AG04450 (cell line): ENCODE measurements around the gene TIGD4. TPM values are rescaled to one million over a fixed set of nuclear protein-coding genes. Genes with fewer than 3 reads are reported as not detected.

Source experiments
- CTCF ChIA-PET: fragments of 300-600, 350-600 bp; formaldehyde crosslinking; extraction: SDS; loops from one replicate; lab custom pipeline; 2022; ENCODE audit warnings: antibody characterized with exemption, inconsistent platforms; lab: Charles Lee
- POLR2A ChIA-PET: fragments of 350-600 bp; formaldehyde crosslinking; extraction: SDS; loops from one replicate; lab custom pipeline; 2021; ENCODE audit warnings: antibody characterized with exemption, inconsistent platforms; lab: Yijun Ruan, JAX
- DNase-seq: peaks from one replicate; pipeline ENCODE4 v3.0.0-alpha.2; 2011; ENCODE audit warnings: low read depth, low spot score
- H3K27ac ChIP-seq: one replicate; pipeline ENCODE4 v1.5.1; 2012; ENCODE audit warnings: low read depth, low read length, control low read depth
- H3K27me3 ChIP-seq: one replicate; pipeline ENCODE4 v1.6.0; 2012; ENCODE audit warnings: low read length; ENCODE audit not compliant: control insufficient read depth, insufficient read depth
- H3K4me3 ChIP-seq: 2 replicates; pipeline ENCODE4 v1.5.1; 2011; ENCODE audit warnings: mild to moderate bottlenecking, low read depth, low read length, control low read depth
- H3K9me3 ChIP-seq: 2 replicates; pipeline ENCODE4 v1.5.1; 2012; ENCODE audit warnings: low read length; ENCODE audit not compliant: control insufficient read depth, insufficient read depth
- CTCF ChIP-seq: IDR thresholded peaks from 2 replicates; pipeline ENCODE4 v1.5.1; 2011; ENCODE audit warnings: low read depth, low read length, control low read depth, inconsistent platforms
- polyA plus RNA-seq: library from polyadenylated mRNA; depleted of rRNA; stranded (reverse); fragments of >200 nt; gene quantifications from 2 replicates; pipeline ENCODE4 v1.2.3, GENCODE V29; 2011

The TIGD4 gene
- polyA plus RNA-seq, 1 experiment = not detected

- H3K27me3 ChIP-seq = no peaks in the 10 kb centered on the region
- H3K9me3 ChIP-seq = no peaks in the 10 kb centered on the region
- ChIA-PET POLR2A (no interaction called here), CTCF (interaction anchor here (0.8 to 1.3 kb wide), 3 partner anchors 11 to 412 kb away, joined by 3 to 4 read pairs (median 4); no protein-coding TSS in a partner anchor)
- TF ChIP-seq CTCF = no peak
- no peak for DNase-seq
- H3K4me3 ChIP-seq = no peak overlapping the region
- no peak overlapping the region for H3K27ac ChIP-seq
Measured at GRCh38 chr4:152820073-152820472, 40.5 kb upstream of the TIGD4 start.

- H3K27me3 ChIP-seq = no peaks in the 10 kb centered on the region
- no peak overlapping the region for H3K27ac ChIP-seq
- H3K9me3 ChIP-seq = peaks cover 4% of the 10 kb centered on the region; the same call in 1 of the 2 replicates
- no peak for DNase-seq
- POLR2A ChIA-PET = no interaction called here
- CTCF ChIA-PET = interaction anchor here (1.3 kb wide), 1 partner anchor 11 kb away, joined by 4 read pairs; no protein-coding TSS in a partner anchor
- H3K4me3 ChIP-seq = no peak overlapping the region
- no peak for TF ChIP-seq CTCF
Measured at GRCh38 chr4:152819026-152819645, 39.6 kb upstream of the TIGD4 start.

- no peak for DNase-seq
- CTCF ChIA-PET = interaction anchor here (1.4 kb wide), 1 partner anchor 311 kb away, joined by 3 read pairs; no protein-coding TSS in a partner anchor
- POLR2A ChIA-PET = no interaction called here
- H3K4me3 ChIP-seq = no peak overlapping the region
- TF ChIP-seq CTCF = no peak
- H3K27me3 ChIP-seq = no peaks in the 10 kb centered on the region
- no peak overlapping the region for H3K27ac ChIP-seq
- peaks cover 7% of the 10 kb centered on the region; the same call in 1 of the 2 replicates for H3K9me3 ChIP-seq
Measured at GRCh38 chr4:152817331-152817730, 37.8 kb upstream of the TIGD4 start.

GRCh38 chr4:152815078-152815477 lies 35.5 kb upstream of the TIGD4 start:
- H3K9me3 ChIP-seq = peaks cover 7% of the 10 kb centered on the region; the same call in 1 of the 2 replicates
- TF ChIP-seq CTCF = no peak

GRCh38 chr4:152810715-152811287 lies 31.3 kb upstream of the TIGD4 start:
- Histone ChIP-seq H3K9me3 (peaks cover 7% of the 10 kb centered on the region; the same call in 1 of the 2 replicates), H3K4me3 (no peak overlapping the region), H3K27me3 (no peaks in the 10 kb centered on the region), H3K27ac (no peak overlapping the region)
- TF ChIP-seq CTCF = no peak
- DNase-seq = no peak
- CTCF ChIA-PET = no interaction called here
- POLR2A ChIA-PET = interaction anchor here (0.7 kb wide), 2 partner anchors 19 to 173 kb away, joined by 3 to 9 read pairs; no protein-coding TSS in a partner anchor

More at GRCh38 chr4:152815078-152815477, 35.5 kb upstream of the TIGD4 start:
- POLR2A ChIA-PET = interaction anchor here (0.6 kb wide), 1 partner anchor 47 kb away, joined by 5 read pairs; no protein-coding TSS in a partner anchor
- H3K27ac ChIP-seq = no peak overlapping the region
- CTCF ChIA-PET = interaction anchor here (1.3 kb wide), 1 partner anchor 407 kb away, joined by 3 read pairs; no protein-coding TSS in a partner anchor
- no peak for DNase-seq
- no peaks in the 10 kb centered on the region for H3K27me3 ChIP-seq
- H3K4me3 ChIP-seq = no peak overlapping the region
